Measurements from ENCODE around the gene TTYH3.

DNA sequence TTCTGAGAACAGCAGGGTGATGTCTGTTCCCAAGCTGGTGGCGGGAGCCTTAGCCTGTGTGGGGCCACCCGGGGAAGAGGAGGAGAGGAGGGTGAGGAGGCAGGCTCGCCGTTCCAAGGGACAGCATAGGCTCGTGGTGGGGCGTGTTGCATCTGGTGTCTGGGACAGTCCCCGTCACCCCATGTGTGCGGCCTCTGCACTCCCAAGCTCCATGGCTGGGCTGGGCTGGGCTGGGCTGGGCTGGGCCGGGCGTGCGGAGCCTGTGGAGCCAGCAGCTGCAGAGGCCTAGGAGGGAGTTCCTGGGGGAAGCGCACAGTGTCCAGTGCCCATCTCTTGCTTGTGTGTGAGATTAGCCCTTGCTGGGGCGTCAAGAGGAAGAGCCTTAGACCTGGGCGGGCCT is 20.9 kb upstream of the TTYH3 start:
- no peak for TF ChIP-seq CTCF (IDR thresholded peaks at IDR 0.05)
- no peak for TF ChIP-seq POLR2A (IDR thresholded peaks at IDR 0.05)

Data from uterus (tissue), 2 donors.